ENCODE measurements around the gene DMAP1. TPM values are rescaled to one million over a fixed set of nuclear protein-coding genes. Genes with fewer than 3 reads are reported as not detected.
"Not testable (repeated sequence)": the region's sequence is repeated elsewhere in the genome, so short reads cannot be mapped to it uniquely, and the experiment has no call there.

Gene DMAP1
- total RNA-seq (2014; rRNA removed; shearing (Covaris generic); ENCODE audit: low replicate concordance), result 45.5 and 58.7 TPM in 2 replicates

- in situ Hi-C loops (cut with HindIII; ENCODE audit: low pct_unique_long_range_greater_than_20kb, low sequenced_read_pairs), result no loop called here
These were observed at the start of gene DMAP1 for GRCh38 chr1:44213222-44214112. TSS of gene DMAP1 (plus strand) at chr1:44213471. CDS start at chr1:44213754, 283 bp downstream.

GRCh38 chr1:44168520-44169098 lies 44.7 kb upstream of the DMAP1 start:
- in situ Hi-C loops (cut with HindIII; ENCODE audit: low pct_unique_long_range_greater_than_20kb, low sequenced_read_pairs), result no loop called here
- no peak for DNase-seq (ENCODE audit: low read depth)

More at GRCh38 chr1:44213222-44214112, at the start of gene DMAP1:
- DNase-seq (ENCODE audit: low read depth), result peak; percentile 74

GRCh38 chr1:44170281-44170823 lies 42.9 kb upstream of the DMAP1 start:
- no peak for DNase-seq (ENCODE audit: low read depth)
- in situ Hi-C loops (cut with HindIII; ENCODE audit: low pct_unique_long_range_greater_than_20kb, low sequenced_read_pairs), result no loop called here

- in situ Hi-C loops (cut with HindIII; ENCODE audit: low pct_unique_long_range_greater_than_20kb, low sequenced_read_pairs), result no loop called here
- peak; percentile 14 for DNase-seq (ENCODE audit: low read depth)
These were observed 38.6 kb upstream of the DMAP1 start for GRCh38 chr1:44174630-44175029.

GRCh38 chr1:44200336-44200735 lies 12.9 kb upstream of the DMAP1 start:
- DNase-seq (ENCODE audit: low read depth), result no peak
- in situ Hi-C loops (cut with HindIII; ENCODE audit: low pct_unique_long_range_greater_than_20kb, low sequenced_read_pairs), result no loop called here

- in situ Hi-C loops (cut with HindIII; ENCODE audit: low pct_unique_long_range_greater_than_20kb, low sequenced_read_pairs), result not testable (repeated sequence)
These were observed 6.7 kb upstream of the DMAP1 start for GRCh38 chr1:44206545-44206944.

GRCh38 chr1:44208226-44208625 lies 5.0 kb upstream of the DMAP1 start:
- no peak for DNase-seq (ENCODE audit: low read depth)
- in situ Hi-C loops (cut with HindIII; ENCODE audit: low pct_unique_long_range_greater_than_20kb, low sequenced_read_pairs), result no loop called here

More at GRCh38 chr1:44206545-44206944, 6.7 kb upstream of the DMAP1 start:
- not testable (repeated sequence) for DNase-seq (ENCODE audit: low read depth)

- DNase-seq (ENCODE audit: low read depth), result no peak
- in situ Hi-C loops (cut with HindIII; ENCODE audit: low pct_unique_long_range_greater_than_20kb, low sequenced_read_pairs), result no loop called here
These were observed 2.7 kb upstream of the DMAP1 start for GRCh38 chr1:44210595-44210994.

- no peak for DNase-seq (ENCODE audit: low read depth)
- in situ Hi-C loops (cut with HindIII; ENCODE audit: low pct_unique_long_range_greater_than_20kb, low sequenced_read_pairs), result no loop called here
These were observed 683 bp upstream of the DMAP1 start for GRCh38 chr1:44212355-44213221.

GRCh38 chr1:44217809-44218410 lies 4.6 kb downstream of the DMAP1 start:
- in situ Hi-C loops (cut with HindIII; ENCODE audit: low pct_unique_long_range_greater_than_20kb, low sequenced_read_pairs), result no loop called here

GRCh38 chr1:44218503-44219300 lies 5.4 kb downstream of the DMAP1 start:
- DNase-seq (ENCODE audit: low read depth), result no peak
- in situ Hi-C loops (cut with HindIII; ENCODE audit: low pct_unique_long_range_greater_than_20kb, low sequenced_read_pairs), result no loop called here

More at GRCh38 chr1:44217809-44218410, 4.6 kb downstream of the DMAP1 start:
- peak; percentile 64 for DNase-seq (ENCODE audit: low read depth)

- no peak for DNase-seq (ENCODE audit: low read depth)
- in situ Hi-C loops (cut with HindIII; ENCODE audit: low pct_unique_long_range_greater_than_20kb, low sequenced_read_pairs), result no loop called here
These were observed 6.0 kb downstream of the DMAP1 start for GRCh38 chr1:44219301-44219626.

GRCh38 chr1:44220001-44220751 lies 6.9 kb downstream of the DMAP1 start:
- in situ Hi-C loops (cut with HindIII; ENCODE audit: low pct_unique_long_range_greater_than_20kb, low sequenced_read_pairs), result no loop called here
- DNase-seq (ENCODE audit: low read depth), result no peak

GRCh38 chr1:44220755-44221154 lies 7.5 kb downstream of the DMAP1 start:
- no peak for DNase-seq (ENCODE audit: low read depth)
- in situ Hi-C loops (cut with HindIII; ENCODE audit: low pct_unique_long_range_greater_than_20kb, low sequenced_read_pairs), result no loop called here

- in situ Hi-C loops (cut with HindIII; ENCODE audit: low pct_unique_long_range_greater_than_20kb, low sequenced_read_pairs), result no loop called here
- DNase-seq (ENCODE audit: low read depth), result no peak
These were observed 8.5 kb downstream of the DMAP1 start for GRCh38 chr1:44221769-44222168.

GRCh38 chr1:44222397-44223186 lies 9.3 kb downstream of the DMAP1 start:
- in situ Hi-C loops (cut with HindIII; ENCODE audit: low pct_unique_long_range_greater_than_20kb, low sequenced_read_pairs), result no loop called here
- no peak for DNase-seq (ENCODE audit: low read depth)
